Kasumi-1 (cell line): Measurements from ENCODE around the gene FNDC3B.
"Not testable (repeated sequence)": the region's sequence is repeated elsewhere in the genome, so short reads cannot be mapped to it uniquely, and the experiment has no call there.

Source experiments
- DNase-seq, 2 experiments: peaks; one replicate each; lab custom pipeline; 2025; lab: John Stamatoyannopoulos, UW

Gene FNDC3B

GRCh38 chr3:172033396-172033795 lies 6.0 kb upstream of the FNDC3B start:
- DNase-seq, result peak; percentile 13 to 27

- DNase-seq, result peak; percentile 65 to 88
Observed at GRCh38 chr3:172034786-172035685, 4.3 kb upstream of the FNDC3B start.

GRCh38 chr3:172036541-172037215 lies 2.7 kb upstream of the FNDC3B start:
- DNase-seq, result peak in 1 of 2 experiments; percentile 17

- peak; percentile 57 to 65 for DNase-seq
Observed at GRCh38 chr3:172038798-172039435, 461 bp upstream of the FNDC3B start.

GRCh38 chr3:172040078-172040980 lies 951 bp downstream of the FNDC3B start:
- peak; percentile 38 to 41 for DNase-seq

GRCh38 chr3:172040981-172041963 lies 1.9 kb downstream of the FNDC3B start:
- peak; percentile 30 to 43 for DNase-seq

- DNase-seq, result no peak
Observed at GRCh38 chr3:172042136-172042662, 2.8 kb downstream of the FNDC3B start.

GRCh38 chr3:172042663-172043179 lies 3.3 kb downstream of the FNDC3B start:
- not testable (repeated sequence) for DNase-seq

- no peak for DNase-seq
Observed at GRCh38 chr3:172043233-172043632, 3.9 kb downstream of the FNDC3B start.

- no peak for DNase-seq
Observed at GRCh38 chr3:172043766-172044165, 4.4 kb downstream of the FNDC3B start.

- DNase-seq, result no peak
Observed at GRCh38 chr3:172044833-172045585, 5.6 kb downstream of the FNDC3B start.

- DNase-seq, result no peak
Observed at GRCh38 chr3:172046268-172046915, 7.0 kb downstream of the FNDC3B start.

GRCh38 chr3:172047567-172048115 lies 8.3 kb downstream of the FNDC3B start:
- no peak for DNase-seq

- no peak for DNase-seq
Observed at GRCh38 chr3:172048599-172048998, 9.2 kb downstream of the FNDC3B start.

GRCh38 chr3:172051310-172051956 lies 12.1 kb downstream of the FNDC3B start:
- no peak for DNase-seq

GRCh38 chr3:172051957-172052354 lies 12.6 kb downstream of the FNDC3B start:
- no peak for DNase-seq

GRCh38 chr3:172052405-172052804 lies 13.0 kb downstream of the FNDC3B start:
- DNase-seq, result no peak
